ENCODE results near the gene NLRP6. TPM values are rescaled to one million over a fixed set of nuclear protein-coding genes. Genes with fewer than 3 reads are reported as not detected.

Gene NLRP6
- total RNA-seq, 1 experiment from 2014 or later = not detected

GRCh38 chr11:325796-326591, 47.8 kb downstream of the NLRP6 start:
- no peak overlapping the region for H3K14ac ChIP-seq (ENCODE audit: insufficient read depth, low read length)
- H3T11ph ChIP-seq (ENCODE audit: low read length) = no peak overlapping the region
- H2BK20ac ChIP-seq (ENCODE audit: low read depth, low read length, poor library complexity, severe bottlenecking) = no peak overlapping the region
- no peaks in the 10 kb centered on the region for H3K79me1 ChIP-seq (ENCODE audit: insufficient read depth, low read depth, low read length, poor library complexity, severe bottlenecking)
- peaks cover 4% of the 10 kb centered on the region; the same call in 1 of the 2 replicates for H3K4me1 ChIP-seq (ENCODE audit: insufficient read depth, low read length)
- no peak overlapping the region for H3K9ac ChIP-seq (ENCODE audit: extremely low read depth, insufficient read length, low read length)
- H4K91ac ChIP-seq (ENCODE audit: insufficient read length, low read depth, low read length) = no peak overlapping the region
- Mint-ChIP-seq H3K36me3 (ENCODE audit: insufficient read depth in 1 of 3, low read depth in 3 of 3) (peaks cover 0 to 10% (median 2%) of the 10 kb centered on the region in 3 experiments; a peak in 3 of 7 replicates), H3K4me3 (no peak overlapping the region; a peak in 1 of 5 replicates), H3K9me3 (peaks cover 0 to 1% of the 10 kb centered on the region in 2 experiments; a peak in 1 of 5 replicates), H3K4me1 (peaks cover 23 to 31% of the 10 kb centered on the region in 2 experiments), H3K27me3 (ENCODE audit: low read depth) (peaks cover 1% of the 10 kb centered on the region), H3K27ac (peak overlapping the region in 1 of 3 experiments; percentile 92; a peak in 2 of 7 replicates)
- H4K8ac ChIP-seq (replicated peaks; ENCODE audit: insufficient read length, low read depth, low read length) = no peak overlapping the region
- no peak overlapping the region for H2BK5ac ChIP-seq (ENCODE audit: insufficient read length, low read length)
- no peaks in the 10 kb centered on the region for H4K20me1 ChIP-seq (ENCODE audit: control insufficient read depth, insufficient read depth, insufficient read length)
- H3K56ac ChIP-seq (ENCODE audit: insufficient read length, low read depth, low read length) = no peak overlapping the region
- H4K5ac ChIP-seq (ENCODE audit: insufficient read length, low read depth, low read length) = no peak overlapping the region
- H3K18ac ChIP-seq (ENCODE audit: insufficient read length, low read depth, low read length) = no peak overlapping the region
- DNase-seq = peak; percentile 26
- H3K23me2 ChIP-seq (ENCODE audit: insufficient read length, low read depth, low read length, poor library complexity, severe bottlenecking) = peaks cover under 1% of the 10 kb centered on the region
- no peak overlapping the region for H3K23ac ChIP-seq (ENCODE audit: insufficient read length, low read depth, low read length)
- no peak overlapping the region for H3K4me2 ChIP-seq (ENCODE audit: insufficient read depth, insufficient read length, low read length)
- no peak for TF ChIP-seq CTCF (conservative IDR thresholded peaks at IDR 0.05)
- H3K4ac ChIP-seq (ENCODE audit: low read depth, low read length) = no peak overlapping the region
- no peak overlapping the region for H2BK12ac ChIP-seq (ENCODE audit: insufficient read length, low read depth, low read length)
- no peaks in the 10 kb centered on the region for H3K27me3 ChIP-seq (ENCODE audit: insufficient read depth, low read length)
- H2BK120ac ChIP-seq (ENCODE audit: low read depth, low read length, poor library complexity, severe bottlenecking) = no peak overlapping the region
- no peak overlapping the region for H2BK15ac ChIP-seq (ENCODE audit: low read depth, low read length)
- H3K79me2 ChIP-seq (ENCODE audit: insufficient read depth, low read length) = no peaks in the 10 kb centered on the region
- no CpG with 5 or more reads among the region's 30 CpGs for WGBS (ENCODE audit: extremely low coverage, insufficient read length, low lambda C conversion rate)
- H3K9me3 ChIP-seq (ENCODE audit: control insufficient read depth, low read depth, low read length) = no peaks in the 10 kb centered on the region
- H2AK5ac ChIP-seq (ENCODE audit: insufficient read length, low read length) = no peak overlapping the region
- no peak overlapping the region for H2AFZ ChIP-seq (ENCODE audit: low read length)
- no peak overlapping the region for H3K27ac ChIP-seq (ENCODE audit: insufficient read length, low read depth, low read length)

Data from H9 (cell line).